Renal cortex interstitium (tissue), 11 donors: ENCODE measurements around the gene TMBIM1. TPM values are rescaled to one million over a fixed set of nuclear protein-coding genes. Genes with fewer than 3 reads are reported as not detected.
A peak's percentile ranks its signal among the peaks of the same experiment; 100 is the strongest.

Experiments used
- DNase-seq, 11 donors: peaks; one replicate each; pipeline ENCODE4 v3.0.0-alpha.2; 2013; ENCODE audit warnings: low read depth in 9 of 11, low spot score in 4 of 11; ENCODE audit errors: extremely low read depth in 1 of 11
- polyA plus RNA-seq, 3 donors: library from polyadenylated mRNA; unstranded; fragments of 120-200 nt; gene quantifications; one replicate each; pipeline ENCODE4 v1.2.1, GENCODE V29; 2013; ENCODE audit not compliant: insufficient read length in 3 of 3

Gene TMBIM1
- polyA plus RNA-seq, 3 donors, result 80.7 to 94.1 (median 87.4) TPM

GRCh38 chr2:218264773-218265561, 27.3 kb downstream of the TMBIM1 start:
- no peak for DNase-seq

- DNase-seq, result no peak
Measured at GRCh38 chr2:218263817-218264641, 28.3 kb downstream of the TMBIM1 start.

DNA sequence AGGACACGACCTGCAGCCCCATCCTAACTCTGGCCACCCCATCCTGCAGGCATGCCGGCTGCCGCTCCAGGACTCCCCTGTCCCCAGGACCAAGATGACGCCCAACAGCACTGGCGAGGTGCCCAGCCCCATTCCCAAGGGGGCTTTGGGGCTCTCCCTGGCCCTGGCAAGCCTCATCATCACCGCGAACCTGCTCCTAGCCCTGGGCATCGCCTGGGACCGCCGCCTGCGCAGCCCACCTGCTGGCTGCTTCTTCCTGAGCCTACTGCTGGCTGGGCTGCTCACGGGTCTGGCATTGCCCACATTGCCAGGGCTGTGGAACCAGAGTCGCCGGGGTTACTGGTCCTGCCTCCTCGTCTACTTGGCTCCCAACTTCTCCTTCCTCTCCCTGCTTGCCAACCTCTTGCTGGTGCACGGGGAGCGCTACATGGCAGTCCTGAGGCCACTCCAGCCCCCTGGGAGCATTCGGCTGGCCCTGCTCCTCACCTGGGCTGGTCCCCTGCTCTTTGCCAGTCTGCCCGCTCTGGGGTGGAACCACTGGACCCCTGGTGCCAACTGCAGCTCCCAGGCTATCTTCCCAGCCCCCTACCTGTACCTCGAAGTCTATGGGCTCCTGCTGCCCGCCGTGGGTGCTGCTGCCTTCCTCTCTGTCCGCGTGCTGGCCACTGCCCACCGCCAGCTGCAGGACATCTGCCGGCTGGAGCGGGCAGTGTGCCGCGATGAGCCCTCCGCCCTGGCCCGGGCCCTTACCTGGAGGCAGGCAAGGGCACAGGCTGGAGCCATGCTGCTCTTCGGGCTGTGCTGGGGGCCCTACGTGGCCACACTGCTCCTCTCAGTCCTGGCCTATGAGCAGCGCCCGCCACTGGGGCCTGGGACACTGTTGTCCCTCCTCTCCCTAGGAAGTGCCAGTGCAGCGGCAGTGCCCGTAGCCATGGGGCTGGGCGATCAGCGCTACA, 29.4 kb downstream of the TMBIM1 start:
- no peak for DNase-seq

DNA sequence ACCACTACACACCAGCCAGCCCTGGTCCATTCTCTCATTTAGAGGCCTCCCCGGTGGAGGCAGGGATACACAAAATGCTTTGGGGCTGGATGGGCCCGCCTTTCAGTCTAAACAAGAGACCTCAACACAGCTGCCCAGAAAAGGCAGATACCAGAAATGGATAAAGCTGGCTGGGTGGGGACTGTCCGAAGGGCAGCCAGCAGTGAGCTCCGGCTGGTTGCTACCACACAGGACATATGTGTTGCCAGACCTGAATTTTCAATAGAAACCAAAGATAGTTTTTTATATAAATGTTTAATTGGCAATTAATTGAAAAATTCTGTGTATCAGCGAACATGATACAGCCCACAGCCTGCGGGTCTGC, 30.1 kb downstream of the TMBIM1 start:
- no peak for DNase-seq

- no peak for DNase-seq
Measured at GRCh38 chr2:218261423-218262236, 30.7 kb downstream of the TMBIM1 start.

GRCh38 chr2:218260742-218261422, 31.4 kb downstream of the TMBIM1 start, which contains the start of gene GPBAR1:
GPBAR1 (plus strand) TSS chr2:218261015; CDS start chr2:218262725, 1,710 bp downstream.
- DNase-seq, result peak in 6 of 11 donors; percentile 39 to 69 (median 63)

- no peak for DNase-seq
Measured at GRCh38 chr2:218260166-218260565, 32.1 kb downstream of the TMBIM1 start.

DNA sequence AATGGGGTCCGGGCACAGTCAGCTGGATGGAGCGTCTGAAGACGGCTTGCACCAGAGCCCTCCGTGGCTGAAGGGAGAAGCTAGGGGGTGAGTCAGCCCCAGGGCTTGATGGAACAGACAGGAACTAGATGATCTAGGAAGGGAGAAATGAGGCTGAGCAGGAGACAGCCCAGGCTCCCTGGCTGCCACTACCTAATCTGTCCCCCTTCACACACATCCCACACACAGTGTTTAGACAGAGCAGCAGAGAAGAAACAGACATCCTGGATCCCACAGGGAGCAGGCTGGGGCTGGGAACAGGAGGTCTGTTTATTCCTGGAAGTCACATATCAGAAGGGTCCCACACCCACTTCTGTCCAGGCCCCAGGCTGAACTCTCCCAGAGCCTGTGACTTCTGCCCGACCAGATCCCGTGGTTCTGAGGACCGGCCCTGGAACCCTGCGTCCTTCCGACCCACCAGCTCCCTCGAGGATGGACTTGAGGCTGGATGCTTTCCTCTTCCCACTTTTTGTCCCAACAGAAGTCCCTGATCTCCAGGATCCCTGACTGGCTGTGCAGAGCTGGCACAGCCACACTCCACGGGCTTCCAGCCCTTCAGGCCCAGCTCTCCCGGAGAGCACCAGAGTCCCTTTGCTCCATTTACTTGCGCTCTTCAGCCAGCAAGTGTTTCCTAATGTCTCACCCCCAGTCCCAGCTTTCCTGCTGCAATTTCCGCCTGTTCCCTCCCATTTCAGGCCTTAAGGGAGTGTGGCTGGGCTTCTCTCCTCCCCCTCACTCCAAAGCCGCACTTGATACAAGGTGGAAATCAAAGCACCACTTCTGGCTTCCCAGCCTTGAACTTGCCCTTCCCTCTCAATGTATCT, 33.0 kb downstream of the TMBIM1 start:
- DNase-seq, result no peak

- no peak for DNase-seq
Measured at GRCh38 chr2:218257390-218257981, 34.8 kb downstream of the TMBIM1 start.

GRCh38 chr2:218256612-218257350, 35.5 kb downstream of the TMBIM1 start:
- DNase-seq, result no peak

DNA sequence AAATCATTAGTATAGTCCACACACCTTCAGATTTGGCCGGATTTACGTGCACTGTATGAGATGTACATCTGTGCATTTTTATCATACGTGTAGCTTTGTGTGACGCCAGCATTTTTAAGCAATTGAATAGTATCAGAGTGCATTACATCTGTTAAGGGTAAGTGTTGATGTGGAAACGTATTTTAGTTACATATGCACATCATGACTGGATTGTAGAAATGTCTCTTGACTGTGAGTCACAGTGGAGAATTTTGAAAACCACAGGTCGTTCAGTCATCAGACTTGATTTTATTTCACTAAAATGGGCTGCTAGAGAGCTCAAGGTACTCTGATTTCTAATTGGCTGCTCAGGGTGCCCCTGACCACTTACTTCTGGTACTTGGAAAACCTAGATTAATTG, 36.9 kb downstream of the TMBIM1 start:
- no peak for DNase-seq

- DNase-seq, result no peak
Measured at GRCh38 chr2:218253232-218253625, 39.1 kb downstream of the TMBIM1 start.

DNA sequence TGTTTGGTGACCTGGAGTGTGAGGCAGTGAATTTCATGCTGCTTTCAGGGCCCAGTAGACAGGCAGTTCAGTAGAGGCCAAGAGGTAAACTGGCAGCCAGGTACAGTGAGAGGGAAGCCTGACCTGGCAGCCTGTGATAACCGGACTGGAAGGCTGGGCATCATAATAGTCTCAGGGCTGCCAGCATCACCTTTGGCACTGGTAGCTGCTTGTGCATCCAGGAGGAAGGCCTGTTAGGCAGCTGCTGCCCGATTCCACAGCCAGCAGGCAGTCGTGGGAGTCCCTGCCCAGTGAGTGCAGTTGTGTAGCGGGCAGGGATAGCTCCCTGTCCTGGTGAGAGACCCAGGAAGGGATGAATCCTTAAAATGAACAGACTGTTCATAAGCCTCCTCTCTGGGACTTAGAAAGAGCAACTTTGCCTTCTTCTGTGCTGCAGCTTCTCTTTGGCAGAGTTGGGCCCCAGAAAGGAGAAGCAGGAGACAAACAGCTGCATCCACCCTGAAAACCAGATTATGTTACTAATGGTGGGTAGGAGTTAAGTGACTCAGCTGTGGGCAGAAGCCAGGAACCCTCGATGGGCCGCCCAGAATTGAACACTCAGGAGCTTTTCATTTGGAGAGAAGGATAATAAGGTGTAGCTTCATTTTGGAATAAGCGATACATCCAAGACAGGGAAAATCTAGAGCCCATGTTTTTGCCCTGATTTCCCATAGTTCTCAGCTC, 39.6 kb downstream of the TMBIM1 start:
- DNase-seq, result no peak

GRCh38 chr2:218249691-218250090, 42.6 kb downstream of the TMBIM1 start:
- DNase-seq, result no peak

GRCh38 chr2:218245214-218245613, 47.1 kb downstream of the TMBIM1 start:
- no peak for DNase-seq
